HG02610 (cell line): ENCODE results near the gene SPATS2.
"Not testable (repeated sequence)": the region's sequence is repeated elsewhere in the genome, so short reads cannot be mapped to it uniquely, and the experiment has no call there.

ENCODE experiments used
- ATAC-seq: cut with Tn5 transposase; IDR thresholded peaks from one replicate; pipeline ENCODE4 v1.9.1; 2021; ENCODE audit warnings: mild to moderate bottlenecking, moderate library complexity; ENCODE audit not compliant: unreplicated experiment

SPATS2 gene

GRCh38 chr12:49509681-49510080 lies 142.4 kb downstream of the SPATS2 start:
- not testable (repeated sequence) for ATAC-seq

- no peak for ATAC-seq
These were observed 144.1 kb downstream of the SPATS2 start for GRCh38 chr12:49511410-49511809.

GRCh38 chr12:49512546-49512945 lies 145.3 kb downstream of the SPATS2 start:
- no peak for ATAC-seq

GRCh38 chr12:49515266-49515665 lies 148.0 kb downstream of the SPATS2 start:
- no peak for ATAC-seq

GRCh38 chr12:49518914-49519573 lies 151.8 kb downstream of the SPATS2 start:
- ATAC-seq: no peak

- ATAC-seq: no peak
These were observed 152.3 kb downstream of the SPATS2 start for GRCh38 chr12:49519574-49519936.

GRCh38 chr12:49521389-49521788 lies 154.1 kb downstream of the SPATS2 start:
- ATAC-seq: no peak

GRCh38 chr12:49524660-49525324 lies 157.5 kb downstream of the SPATS2 start:
- ATAC-seq: no peak

GRCh38 chr12:49525942-49526341 lies 158.7 kb downstream of the SPATS2 start:
- ATAC-seq: no peak

- ATAC-seq: no peak
These were observed 160.3 kb downstream of the SPATS2 start for GRCh38 chr12:49527361-49528130.

- ATAC-seq: no peak
These were observed 162.2 kb downstream of the SPATS2 start for GRCh38 chr12:49529414-49529813.

GRCh38 chr12:49531745-49532144 lies 164.5 kb downstream of the SPATS2 start:
- no peak for ATAC-seq

- ATAC-seq: no peak
These were observed 166.1 kb downstream of the SPATS2 start for GRCh38 chr12:49533331-49533730.

GRCh38 chr12:49534122-49534521 lies 166.9 kb downstream of the SPATS2 start:
- not testable (repeated sequence) for ATAC-seq

- ATAC-seq: no peak
These were observed 167.5 kb downstream of the SPATS2 start for GRCh38 chr12:49534731-49535278.

GRCh38 chr12:49535921-49536525 lies 168.8 kb downstream of the SPATS2 start:
- ATAC-seq: no peak

GRCh38 chr12:49536526-49537071 lies 169.3 kb downstream of the SPATS2 start:
- no peak for ATAC-seq

- ATAC-seq: no peak
These were observed 170.0 kb downstream of the SPATS2 start for GRCh38 chr12:49537231-49537751.

GRCh38 chr12:49537752-49538509 lies 170.7 kb downstream of the SPATS2 start:
- no peak for ATAC-seq
